ENCODE data around the gene GARNL3.

DNA sequence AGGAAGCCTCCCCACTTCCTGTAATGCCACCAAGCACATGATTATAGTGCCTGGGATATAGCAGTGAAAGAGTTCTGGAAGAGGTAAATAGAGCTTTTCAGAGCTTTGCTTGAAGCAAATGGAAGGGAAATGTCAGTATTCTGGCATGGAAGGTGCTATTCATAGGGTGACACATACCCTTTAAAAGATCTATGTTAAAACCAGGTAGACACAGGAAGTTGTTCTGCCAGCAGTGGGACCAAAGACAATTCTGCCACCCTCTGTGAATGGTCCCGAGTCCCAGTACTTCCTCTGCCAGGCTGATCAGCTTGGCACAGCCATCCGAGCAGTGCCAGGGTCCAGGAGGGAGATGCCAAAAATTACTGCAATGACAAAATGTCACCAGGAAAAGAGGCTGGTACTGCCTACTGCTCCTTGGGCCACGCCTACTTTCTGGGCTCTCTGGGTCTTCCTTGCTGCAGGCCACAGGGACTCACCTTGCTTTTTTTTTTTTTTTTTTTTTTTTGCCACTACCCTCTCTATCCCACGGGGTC lies 26.7 kb downstream of the GARNL3 start:
- no peak for TF ChIP-seq EP300 (IDR thresholded peaks at IDR 0.05)
- TF ChIP-seq CTCF (IDR thresholded peaks at IDR 0.05): no peak
- TF ChIP-seq POLR2A (IDR thresholded peaks at IDR 0.05): no peak
- TF ChIP-seq POLR2AphosphoS5 (IDR thresholded peaks at IDR 0.05): no peak
